Fibroblast of mammary gland (primary cell): ENCODE data around the gene WIZ.

Source experiments
- DNase-seq: peaks from one replicate; pipeline ENCODE4 v3.0.0-alpha.2; 2010; ENCODE audit warnings: low read depth
- H3K4me3 ChIP-seq: 2 replicates; pipeline ENCODE4 v1.5.1; 2011; ENCODE audit warnings: low read depth, mild to moderate bottlenecking, low read length, moderate library complexity; ENCODE audit not compliant: control insufficient read depth
- CTCF ChIP-seq: conservative IDR thresholded peaks from 2 replicates; pipeline ENCODE4 v1.5.1; 2011; ENCODE audit warnings: low read depth, low read length, inconsistent platforms; ENCODE audit not compliant: control insufficient read depth, insufficient read depth

The WIZ gene

GRCh38 chr19:15438124-15438496 lies 11.6 kb downstream of the WIZ start:
- H3K4me3 ChIP-seq = no peak overlapping the region
- DNase-seq = no peak
- TF ChIP-seq CTCF = no peak

GRCh38 chr19:15437355-15438123 lies 12.2 kb downstream of the WIZ start:
- H3K4me3 ChIP-seq = no peak overlapping the region
- peak; percentile 48 for DNase-seq
- peak; percentile 30 for TF ChIP-seq CTCF

DNA sequence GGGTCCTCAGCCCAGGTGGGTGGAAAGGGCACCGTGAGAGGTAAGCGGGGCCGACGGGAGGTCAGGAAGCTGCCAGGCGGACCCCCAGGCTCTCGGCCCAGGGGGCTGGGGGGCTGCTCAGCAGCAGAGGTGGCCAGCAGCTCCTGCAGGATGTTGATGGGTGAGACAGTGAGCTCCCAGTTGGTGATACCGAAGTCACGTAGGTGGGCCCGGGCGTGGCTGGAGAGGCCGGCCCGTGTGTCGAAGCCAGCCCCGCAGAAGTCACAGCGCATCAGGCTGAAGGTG lies 13.0 kb downstream of the WIZ start:
- H3K4me3 ChIP-seq = no peak overlapping the region
- no peak for DNase-seq
- TF ChIP-seq CTCF = no peak

GRCh38 chr19:15436012-15436825 lies 13.5 kb downstream of the WIZ start:
- H3K4me3 ChIP-seq = no peak overlapping the region
- TF ChIP-seq CTCF = no peak
- DNase-seq = no peak

DNA sequence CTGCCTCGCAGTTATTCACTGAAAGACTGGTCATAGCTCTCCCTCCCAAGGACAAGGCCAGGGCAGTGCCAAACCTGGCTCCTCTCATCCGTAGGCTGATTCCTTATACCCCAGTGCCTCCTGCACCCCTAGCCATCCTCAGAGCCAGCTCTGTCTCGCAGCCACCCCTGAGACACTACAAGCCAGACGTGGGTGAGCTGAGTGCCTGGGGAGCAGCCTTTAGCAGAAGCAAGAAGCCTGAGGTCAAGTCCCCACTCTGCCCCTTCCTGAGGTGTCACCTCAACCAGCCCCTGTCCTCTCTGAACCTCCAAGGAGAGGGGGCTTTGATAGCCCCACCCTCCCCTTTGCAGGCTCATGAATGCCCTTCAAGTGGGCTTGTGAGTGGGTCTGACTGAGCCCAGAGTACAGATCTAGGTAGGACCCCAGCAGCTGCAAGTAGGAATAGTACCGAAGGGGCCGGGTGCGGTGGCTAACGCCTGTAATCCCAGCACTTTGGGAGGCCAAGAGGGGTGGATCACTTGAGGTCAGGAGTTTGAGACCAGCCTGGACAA lies 16.2 kb downstream of the WIZ start:
- TF ChIP-seq CTCF = no peak
- H3K4me3 ChIP-seq = no peak overlapping the region
- no peak for DNase-seq

- DNase-seq = peak; percentile 83
Observed at GRCh38 chr19:15432629-15433518, 16.9 kb downstream of the WIZ start.

More at GRCh38 chr19:15432629-15433518, 16.9 kb downstream of the WIZ start:
- H3K4me3 ChIP-seq = peak overlapping the region; percentile 71
- TF ChIP-seq CTCF = no peak
